CD4-positive, alpha-beta T cell treated with Interleukin-6 for 4 hours (primary cell): ENCODE measurements around the gene LAMB4.

Experiments used
- DNase-seq: peaks from one replicate; pipeline ENCODE4 v3.0.0-alpha.2; 2020; ENCODE audit warnings: mixed read lengths

LAMB4 gene

DNA sequence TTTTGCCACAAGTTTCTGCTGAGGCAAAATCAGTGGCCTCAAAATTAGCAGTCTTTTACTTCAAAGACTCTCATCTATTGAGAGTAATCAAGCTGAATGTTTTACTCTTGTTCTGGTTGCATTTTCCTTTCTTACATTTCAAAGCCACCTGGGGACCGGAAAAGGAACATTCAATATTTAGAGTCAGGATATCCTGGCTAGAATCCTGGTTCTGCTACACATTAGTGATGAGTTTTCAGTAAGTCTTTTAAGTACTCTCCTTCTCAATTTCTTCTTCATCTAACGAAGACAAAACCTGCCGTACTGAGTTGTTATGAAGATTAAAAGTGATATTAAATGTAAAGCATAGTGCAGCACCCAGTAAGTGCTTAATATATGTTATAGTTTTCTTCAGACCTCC, 52.5 kb downstream of the LAMB4 start:
- no peak for DNase-seq

DNA sequence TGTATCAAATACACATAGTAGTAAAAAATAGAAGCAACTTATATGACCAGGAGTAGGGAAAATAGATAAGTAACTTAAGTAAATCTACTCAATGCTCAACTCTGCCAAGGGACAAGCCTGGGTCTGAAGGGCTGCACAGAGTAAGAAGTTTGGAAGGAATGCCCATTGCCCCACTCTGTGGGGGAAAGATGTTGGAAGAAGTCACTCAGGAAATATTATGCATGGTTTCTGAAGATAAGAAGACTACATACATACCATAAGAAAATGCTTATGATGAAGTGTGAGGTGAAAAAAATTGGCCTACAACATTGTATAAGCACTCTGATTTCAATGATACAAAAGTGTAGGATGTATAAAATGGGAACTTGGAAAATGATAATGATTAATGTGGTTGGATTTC, 54.0 kb downstream of the LAMB4 start:
- DNase-seq = no peak

DNA sequence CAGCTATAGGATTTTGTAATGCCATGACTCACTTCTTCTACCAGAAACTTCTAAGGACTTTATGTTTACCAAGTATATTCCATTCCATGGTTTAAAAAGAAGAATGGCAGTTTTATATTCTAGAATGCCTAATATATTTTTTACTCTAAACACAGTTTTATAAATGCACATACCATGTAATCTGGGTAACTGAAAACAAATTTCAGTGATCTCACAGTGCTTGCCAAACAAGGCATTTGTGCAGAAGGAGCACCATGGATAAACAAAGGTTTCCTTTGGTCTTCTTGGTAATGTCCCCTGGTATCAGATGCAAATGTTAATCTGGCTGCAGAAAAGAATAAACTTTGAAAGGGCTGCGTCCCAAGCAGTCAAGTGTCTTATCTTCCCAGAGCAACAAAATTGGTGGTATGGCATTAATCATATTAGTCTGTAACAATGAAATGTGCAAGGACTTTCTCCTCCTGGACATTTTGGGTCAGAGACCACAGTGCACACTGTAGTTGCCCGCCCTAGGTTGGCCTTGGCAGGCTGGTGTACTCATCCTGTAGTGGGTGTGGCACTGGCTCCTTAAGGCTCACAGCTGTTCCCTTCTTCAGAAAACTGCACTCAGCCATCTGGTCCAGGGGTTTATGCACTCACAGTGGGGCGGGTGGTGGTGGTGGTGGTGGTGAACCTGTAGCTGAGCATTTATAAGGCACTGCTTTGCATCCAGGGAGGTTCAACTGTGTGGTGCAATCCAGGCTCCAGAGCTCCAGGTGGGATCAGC, 56.7 kb downstream of the LAMB4 start:
- DNase-seq = no peak

GRCh38 chr7:108072739-108073138, 57.4 kb downstream of the LAMB4 start:
- DNase-seq = no peak

GRCh38 chr7:108072116-108072515, 58.0 kb downstream of the LAMB4 start:
- no peak for DNase-seq

DNA sequence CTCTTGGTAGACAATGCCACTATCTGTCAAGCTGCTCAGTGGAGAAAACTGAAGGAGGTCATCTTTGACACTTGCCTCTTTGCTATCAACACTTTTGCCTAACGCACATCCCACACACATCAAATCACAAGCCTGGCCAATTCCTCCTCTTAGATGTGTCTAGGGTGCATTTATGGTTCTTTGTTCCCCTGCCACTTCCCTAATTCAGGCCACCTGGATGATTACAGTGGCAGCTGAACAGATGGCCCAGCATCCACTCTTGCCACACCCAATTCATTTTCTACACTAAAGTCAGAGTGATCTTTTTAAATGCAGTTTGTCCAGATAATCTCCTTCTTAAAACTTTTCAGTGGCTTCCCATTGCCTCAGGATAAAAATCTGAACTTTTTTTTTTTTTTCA, 58.6 kb downstream of the LAMB4 start:
- no peak for DNase-seq

- no peak for DNase-seq
Observed at GRCh38 chr7:108069646-108070045, 60.5 kb downstream of the LAMB4 start.

- DNase-seq = no peak
Observed at GRCh38 chr7:108067844-108068243, 62.3 kb downstream of the LAMB4 start.

DNA sequence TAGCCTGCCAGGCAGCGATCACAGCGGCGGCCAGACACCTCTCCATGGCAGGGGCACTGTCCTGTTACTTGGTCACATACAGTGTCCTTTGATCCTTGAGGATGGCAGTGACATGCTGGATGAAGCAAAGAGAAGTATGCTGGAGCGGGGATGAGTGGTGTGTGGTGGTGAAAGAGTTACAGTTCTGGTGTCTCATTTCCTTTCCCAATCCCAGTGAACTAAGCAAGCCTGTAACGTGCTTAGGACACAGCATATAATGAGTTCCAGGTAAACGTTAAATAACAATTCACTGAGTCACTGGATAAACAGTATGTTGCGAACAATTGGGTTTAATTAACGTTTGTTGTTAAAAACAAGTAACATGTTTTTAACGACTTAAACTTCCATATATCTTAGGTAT, 63.7 kb downstream of the LAMB4 start:
- DNase-seq = no peak

- DNase-seq = no peak
Observed at GRCh38 chr7:108063520-108063933, 66.6 kb downstream of the LAMB4 start.

DNA sequence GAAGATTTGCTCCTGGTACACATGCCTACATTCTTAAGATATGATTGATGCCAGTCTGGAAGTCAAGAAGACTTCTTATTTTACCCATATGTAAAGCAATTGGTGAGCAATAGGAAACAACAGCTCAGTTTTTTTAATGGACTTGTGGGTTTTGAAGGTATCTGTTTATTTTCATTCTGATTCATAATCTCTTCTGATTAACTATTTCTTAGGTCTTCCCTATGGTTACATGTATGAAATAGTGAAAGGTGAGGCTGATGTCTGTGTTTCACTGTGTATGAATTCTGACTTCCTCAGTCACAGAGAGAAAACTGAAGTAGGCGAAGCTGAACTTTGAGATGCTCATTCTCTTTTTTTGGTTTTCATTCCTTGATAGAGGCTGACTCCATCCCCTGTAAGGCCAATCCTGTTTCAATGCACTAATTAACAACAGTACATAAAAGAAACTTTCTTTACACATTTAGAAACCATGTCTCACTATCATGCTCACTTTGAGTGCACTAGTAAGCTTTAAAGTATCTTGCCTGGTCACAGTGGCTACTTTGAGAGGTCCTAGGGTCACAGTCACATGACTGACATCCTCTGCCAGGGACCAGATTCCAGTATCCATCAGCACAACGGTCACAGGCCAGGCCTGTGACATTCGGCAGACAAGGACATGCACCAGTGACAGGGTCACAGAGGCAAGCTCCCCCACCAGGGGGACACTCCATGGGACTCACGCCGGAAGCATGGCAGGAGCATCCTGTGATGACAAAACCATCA, 67.7 kb downstream of the LAMB4 start:
- no peak for DNase-seq

DNA sequence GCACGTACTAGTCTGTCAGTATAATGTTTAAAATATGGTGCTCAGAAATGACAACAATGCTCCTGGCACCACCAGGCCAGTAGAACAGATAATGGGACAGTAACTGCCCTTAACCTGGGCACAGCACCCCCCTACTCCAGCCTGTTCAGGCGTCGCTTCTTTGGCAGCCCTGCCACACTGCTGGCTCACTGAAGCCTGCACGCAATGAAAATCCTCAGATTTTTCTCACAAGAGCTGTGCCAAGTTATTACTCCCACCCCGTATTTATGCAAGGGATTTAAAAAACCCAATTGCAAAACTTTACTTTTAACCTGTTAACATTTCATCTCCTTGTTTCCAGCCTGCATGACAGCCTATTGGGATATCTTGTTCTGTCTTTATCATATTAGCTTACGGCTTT, 70.6 kb downstream of the LAMB4 start:
- DNase-seq = no peak

GRCh38 chr7:108057951-108058481, 72.1 kb downstream of the LAMB4 start:
- DNase-seq = no peak

DNA sequence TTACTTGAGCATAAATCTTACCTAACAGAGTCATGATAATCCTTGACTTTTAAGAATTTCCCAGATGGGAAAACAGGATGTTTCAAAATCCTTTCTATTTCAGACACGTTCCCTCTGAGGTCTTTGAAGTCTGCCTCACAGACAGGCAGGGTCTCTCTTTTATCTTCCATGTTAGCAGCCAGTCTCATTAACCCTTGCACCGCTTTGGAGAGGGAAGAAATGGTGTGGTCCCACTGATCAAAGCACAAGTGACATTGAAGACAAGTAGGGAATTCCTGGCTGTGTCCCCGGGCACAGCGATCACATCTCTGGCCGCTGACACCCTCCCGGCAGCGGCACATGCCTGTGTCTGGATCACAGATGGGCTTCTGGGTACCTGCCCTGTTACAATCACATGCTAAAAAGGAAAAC, 74.5 kb downstream of the LAMB4 start:
- DNase-seq = no peak

DNA sequence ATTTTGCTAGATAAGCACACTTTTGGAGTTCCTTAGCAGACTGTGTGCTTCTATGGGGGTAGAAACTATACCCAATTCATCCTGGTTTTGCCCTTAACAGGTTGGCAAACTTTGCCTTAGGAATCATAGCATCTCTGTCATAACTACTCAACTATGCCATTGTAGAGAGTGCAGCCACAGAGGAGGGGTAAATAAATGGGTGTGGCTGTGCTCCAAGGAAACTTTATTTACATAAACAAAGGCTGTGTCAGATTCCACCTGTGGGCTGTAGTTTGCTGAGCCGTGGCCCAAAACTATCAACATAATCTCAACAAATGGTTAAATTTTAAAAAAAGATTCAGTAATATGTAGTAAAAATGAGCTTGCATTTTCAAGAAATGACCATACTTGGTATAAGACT, 75.6 kb downstream of the LAMB4 start:
- no peak for DNase-seq

DNA sequence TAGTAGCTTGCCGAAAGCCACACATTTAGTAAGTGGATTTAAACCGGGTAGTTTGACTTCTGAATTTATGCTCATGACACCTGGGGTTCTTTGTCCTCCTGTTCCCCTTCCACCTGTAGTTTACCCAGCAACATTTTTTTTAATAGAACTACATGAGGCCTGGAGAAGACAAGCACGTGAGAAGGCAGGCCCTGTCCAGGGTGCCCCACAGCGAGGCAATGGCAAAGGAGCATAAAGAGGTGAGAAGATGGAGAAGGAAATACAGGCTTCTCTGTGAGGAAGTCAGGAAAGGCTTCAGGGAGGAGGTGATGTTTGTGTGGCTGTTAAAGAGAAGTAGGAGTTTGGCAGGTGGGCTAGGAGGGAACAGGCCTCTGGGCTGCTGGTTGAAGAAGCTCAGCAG, 76.9 kb downstream of the LAMB4 start:
- no peak for DNase-seq

GRCh38 chr7:108051454-108051853, 78.7 kb downstream of the LAMB4 start:
- no peak for DNase-seq

DNA sequence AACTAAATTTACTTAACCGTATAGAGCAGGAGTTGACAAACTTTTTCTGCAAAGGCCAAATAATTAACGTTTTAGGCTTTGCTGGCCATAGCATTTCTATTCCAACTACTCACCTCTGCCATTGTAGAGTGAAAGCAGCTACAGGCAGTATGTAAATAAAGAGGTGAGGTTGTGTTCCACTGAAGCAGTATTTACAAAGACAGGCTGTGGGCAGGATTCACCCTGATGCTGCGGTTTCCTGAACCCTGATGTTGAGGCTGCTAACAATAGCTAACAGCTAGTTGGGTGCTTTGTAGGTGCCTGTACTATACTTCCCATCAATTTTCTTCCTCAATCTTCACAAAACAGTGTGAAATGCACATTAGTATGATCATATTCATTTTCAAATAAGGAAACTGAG, 80.2 kb downstream of the LAMB4 start:
- peak; percentile 9 for DNase-seq

GRCh38 chr7:108048422-108048821, 81.7 kb downstream of the LAMB4 start:
- DNase-seq = no peak

DNA sequence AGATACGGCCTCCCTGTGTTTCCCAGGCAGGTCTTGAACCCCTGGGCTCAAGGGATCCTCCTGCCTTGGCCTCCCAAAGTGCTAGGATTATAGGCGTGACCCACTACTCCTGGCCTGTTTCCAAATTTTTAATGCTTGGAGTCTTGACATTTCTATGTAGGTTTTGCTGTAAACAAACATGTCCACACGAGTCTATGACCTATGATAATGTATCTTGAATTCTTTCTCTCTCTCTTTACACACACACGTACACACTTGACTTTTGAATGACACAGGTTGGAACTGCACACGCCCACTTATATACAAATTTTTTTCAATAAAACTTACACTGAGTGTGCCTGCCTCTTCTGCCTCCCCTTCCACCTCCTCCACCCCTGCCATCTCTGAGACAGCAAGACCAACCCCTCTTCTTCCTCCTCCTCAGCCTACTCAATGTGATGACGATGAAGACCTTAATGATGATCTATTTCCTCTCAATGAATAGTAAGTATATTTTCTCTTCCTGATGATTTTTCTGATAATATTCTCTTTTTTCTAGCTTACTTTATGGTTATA, 83.1 kb downstream of the LAMB4 start:
- no peak for DNase-seq

DNA sequence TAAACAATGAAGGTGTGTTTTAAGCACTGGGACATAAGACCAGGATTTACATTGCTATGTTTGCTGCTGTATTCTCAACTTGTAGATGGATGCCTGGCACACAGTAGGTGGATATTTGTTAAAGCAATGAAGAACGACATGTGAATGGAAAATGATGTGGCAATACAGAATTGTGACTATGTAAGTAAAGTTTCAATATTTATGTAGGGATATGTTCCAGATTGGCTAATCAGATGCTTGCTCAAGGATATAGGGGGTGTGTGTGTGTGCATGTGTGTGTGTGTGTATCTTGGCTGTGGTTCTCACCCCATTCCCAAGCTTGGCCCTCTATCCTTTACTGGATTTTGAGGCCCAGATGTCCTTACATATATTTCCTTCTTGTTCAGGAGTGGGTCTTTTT, 84.5 kb downstream of the LAMB4 start:
- no peak for DNase-seq

DNA sequence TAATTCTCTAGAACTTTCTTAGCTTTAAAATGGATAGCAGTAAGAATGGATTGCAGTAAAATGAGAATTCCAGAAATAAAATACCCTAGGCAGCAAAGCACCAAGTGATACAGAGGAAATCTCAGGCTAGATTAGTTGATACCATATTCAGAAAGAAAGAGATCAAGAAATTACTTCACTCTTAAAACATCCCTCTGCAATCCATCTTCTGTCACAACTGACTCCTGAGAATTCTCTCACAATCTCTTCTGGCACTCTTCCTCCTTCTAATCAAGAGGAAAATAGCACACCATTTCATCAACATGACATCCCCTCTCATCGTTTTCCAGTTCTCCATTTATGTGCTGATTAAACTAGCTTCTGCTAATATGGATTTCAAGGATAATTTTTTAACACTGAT, 85.0 kb downstream of the LAMB4 start:
- no peak for DNase-seq

DNA sequence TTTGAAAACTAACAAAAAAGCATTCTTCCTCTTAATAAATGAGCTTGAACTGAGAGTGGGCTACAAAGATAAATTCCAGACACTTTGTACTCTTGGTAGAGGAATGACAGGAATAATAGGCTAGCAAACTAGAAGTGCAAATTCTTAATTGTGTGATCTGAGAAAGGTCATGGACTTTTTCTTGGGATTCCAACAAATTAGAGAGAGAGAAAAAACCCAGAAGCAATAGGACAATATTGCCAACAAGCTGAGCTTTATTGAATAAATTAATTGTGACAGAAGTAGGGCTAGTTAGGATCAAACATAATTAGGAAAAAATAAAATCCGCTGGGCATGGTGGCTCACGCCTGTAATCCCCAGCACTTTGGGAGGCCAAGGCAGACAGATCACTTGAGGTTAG, 85.8 kb downstream of the LAMB4 start:
- DNase-seq = no peak

DNA sequence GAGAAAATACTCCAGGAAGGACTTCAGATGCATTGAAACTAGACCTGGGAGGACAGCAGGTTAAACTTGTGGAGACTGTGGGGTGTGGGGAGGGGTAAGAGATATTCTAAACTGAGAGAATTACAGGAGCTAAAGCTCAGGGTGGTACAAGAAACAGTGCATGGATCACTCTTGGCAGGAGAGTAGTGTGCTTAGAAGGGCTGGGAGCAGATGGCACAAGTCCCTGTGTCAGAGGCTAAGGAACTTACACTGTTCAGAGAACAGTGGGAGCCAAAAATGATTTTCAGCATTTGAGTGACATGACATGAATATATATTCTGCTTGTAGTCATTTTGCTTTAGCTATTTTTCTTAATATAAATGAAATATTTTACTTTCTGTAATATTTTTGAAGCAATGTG, 91.2 kb downstream of the LAMB4 start:
- no peak for DNase-seq
